ENCODE results near the gene ETFRF1. TPM values are rescaled to one million over a fixed set of nuclear protein-coding genes. Genes with fewer than 3 reads are reported as not detected.

Gene ETFRF1
- total and polyA plus RNA-seq, 2 of the 8 experiments (the other 6 are each of a cell fraction or from before 2014, with no cell fraction given): 4.3 to 7.7 TPM

DNA sequence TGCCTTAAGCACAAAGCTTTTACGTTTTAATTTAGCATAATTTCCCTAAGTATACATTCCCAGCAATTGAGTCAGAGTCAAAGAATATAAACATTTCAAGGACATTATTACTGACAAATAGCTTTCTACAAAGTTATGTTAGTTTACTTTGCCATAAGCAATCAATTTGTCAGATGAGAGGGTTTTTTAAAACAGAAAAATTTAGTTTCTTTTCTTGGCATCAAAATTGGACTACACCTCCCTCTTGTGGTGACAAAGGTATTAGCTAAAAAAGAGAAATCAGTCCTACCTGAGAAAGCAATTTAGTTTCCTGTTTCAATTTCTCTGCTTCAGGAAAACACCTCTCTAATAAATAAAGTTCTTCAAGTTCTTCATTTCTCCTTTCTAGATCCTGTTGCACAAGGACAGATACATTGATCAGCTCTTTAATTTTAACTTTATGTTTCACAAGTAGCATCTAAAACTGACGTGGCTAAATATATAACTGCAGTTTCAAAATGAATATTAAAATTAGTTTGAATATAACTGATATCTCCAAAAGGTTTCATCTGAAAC, 39.9 kb upstream of the ETFRF1 start:
- CTCF ChIA-PET (ENCODE audit: partially characterized antibody): interaction anchor here (0.7 to 4.0 kb wide), 30 partner anchors 7 to 302 kb away, joined by 3 to 24 read pairs (median 3); partner anchors contain the start of genes DNAI7 and ETFRF1
- TF ChIP-seq, protein P1, sequence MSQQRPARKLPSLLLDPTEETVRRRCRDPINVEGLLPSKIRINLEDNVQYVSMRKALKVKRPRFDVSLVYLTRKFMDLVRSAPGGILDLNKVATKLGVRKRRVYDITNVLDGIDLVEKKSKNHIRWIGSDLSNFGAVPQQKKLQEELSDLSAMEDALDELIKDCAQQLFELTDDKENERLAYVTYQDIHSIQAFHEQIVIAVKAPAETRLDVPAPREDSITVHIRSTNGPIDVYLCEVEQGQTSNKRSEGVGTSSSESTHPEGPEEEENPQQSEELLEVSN (IDR thresholded peaks at IDR 0.05): no peak
- TF ChIP-seq SIN3A (conservative IDR thresholded peaks at IDR 0.05 in 1 of 2, IDR thresholded peaks at IDR 0.05 in 1 of 2; ENCODE audit: low read depth in 1 of 2, low read length in 2 of 2): no peak
- TF ChIP-seq KDM5A (IDR thresholded peaks at IDR 0.05; ENCODE audit: low read length): no peak
- TF ChIP-seq HDAC6 (IDR thresholded peaks at IDR 0.05; ENCODE audit: low read depth, low read length): no peak
- no peak for TF ChIP-seq POLR2A (IDR thresholded peaks at IDR 0.05; ENCODE audit: control extremely low read depth in 1 of 2, low read depth in 2 of 2, low read length in 2 of 2)
- TF ChIP-seq ASH2L (IDR thresholded peaks at IDR 0.05; ENCODE audit: low read length): no peak
- no peak for TF ChIP-seq CEBPB (IDR thresholded peaks at IDR 0.05; ENCODE audit: low read depth, low read length)
- TF ChIP-seq POU5F1 (IDR thresholded peaks at IDR 0.05; ENCODE audit: low read depth, low read length): no peak
- peak; percentile 54 to 55 for TF ChIP-seq RAD21 (IDR thresholded peaks at IDR 0.05 in 1 of 2, conservative IDR thresholded peaks at IDR 0.05 in 1 of 2; ENCODE audit: low read depth in 2 of 2, low read length in 2 of 2)
- TF ChIP-seq TAF7 (optimal IDR thresholded peaks at IDR 0.05; ENCODE audit: borderline replicate concordance, low read depth, low read length): no peak

More for the DNA sequence above, 39.9 kb upstream of the ETFRF1 start:
- Histone ChIP-seq H3K18ac (ENCODE audit: extremely low read depth, low read length) (no peak overlapping the region), H2BK20ac (ENCODE audit: low read length) (no peak overlapping the region), H3K79me2 (ENCODE audit: control insufficient read depth in 1 of 2, insufficient read depth in 2 of 2, low read length in 2 of 2) (no peaks in the 10 kb centered on the region), H3K23ac (ENCODE audit: insufficient read length) (no peak overlapping the region), H4K91ac (replicated peaks; ENCODE audit: insufficient read length, low read length) (no peak overlapping the region), H4K20me1 (replicated peaks in 1 of 2; ENCODE audit: control insufficient read depth in 1 of 2, insufficient read depth in 2 of 2, low read length in 2 of 2) (no peaks in the 10 kb centered on the region), H2BK120ac (replicated peaks; ENCODE audit: low read depth, low read length) (no peak overlapping the region), H2BK12ac (ENCODE audit: low read depth, low read length) (no peak overlapping the region), H4K5ac (ENCODE audit: insufficient read length, low read depth, low read length) (no peak overlapping the region), H3K9me3 (ENCODE audit: insufficient read depth in 2 of 2, low read depth in 1 of 2, low read length in 1 of 2) (no peaks in the 10 kb centered on the region), H3K27me3 (replicated peaks in 1 of 4; ENCODE audit: control insufficient read depth in 3 of 4, extremely low read depth in 1 of 4, insufficient read depth in 3 of 4, low read length in 3 of 4) (no peaks in the 10 kb centered on the region), H4K8ac (ENCODE audit: extremely low read depth, insufficient read depth, low read length) (no peak overlapping the region), H3K36me3 (ENCODE audit: control insufficient read depth in 2 of 4, insufficient read depth in 4 of 4, low read length in 3 of 4) (no peaks in the 10 kb centered on the region), H3K4me2 (ENCODE audit: insufficient read depth in 1 of 2, low read depth in 2 of 2, low read length in 2 of 2) (no peak overlapping the region), H3K14ac (ENCODE audit: insufficient read length) (no peak overlapping the region), H2AFZ (ENCODE audit: low read length) (no peak overlapping the region), H3K9ac (replicated peaks in 1 of 4; ENCODE audit: extremely low read depth in 1 of 4, low read depth in 3 of 4, low read length in 3 of 4) (no peak overlapping the region), H3K23me2 (ENCODE audit: low read depth, low read length) (no peaks in the 10 kb centered on the region), H3K56ac (replicated peaks; ENCODE audit: insufficient read length, low read depth, low read length) (no peak overlapping the region), H3K4me3 (ENCODE audit: extremely low read depth in 1 of 4, insufficient read depth in 2 of 4, low read depth in 3 of 4, low read length in 4 of 4) (no peak overlapping the region), H3K79me1 (ENCODE audit: low read depth, low read length) (no peaks in the 10 kb centered on the region), H2AK5ac (ENCODE audit: low read depth, low read length) (no peak overlapping the region), H3K27ac (ENCODE audit: low read depth, low read length) (no peak overlapping the region), H2BK15ac (ENCODE audit: low read length) (no peak overlapping the region), H3K4ac (replicated peaks; ENCODE audit: insufficient read length, low read depth, low read length) (no peak overlapping the region), H3K4me1 (replicated peaks in 1 of 4; ENCODE audit: control insufficient read depth in 3 of 4, insufficient read depth in 4 of 4, low read length in 3 of 4) (peaks cover 0 to 9% (median 0%) of the 10 kb centered on the region in 4 experiments; a peak in 3 of 7 replicates), H2BK5ac (ENCODE audit: low read depth, low read length) (no peak overlapping the region)
- WGBS, 2 experiments (ENCODE audit: extremely low coverage in 1 of 2, insufficient coverage in 1 of 2, insufficient read length in 1 of 2, insufficient replicate concordance in 2 of 2, low coverage in 1 of 2, low lambda C conversion rate in 2 of 2, missing lambda C conversion rate in 1 of 2): 91% methylated on average over 2 of the region's 2 CpGs; no CpG with 5 or more reads in 1 of the 2 experiments
- FAIRE-seq (peak; percentile 75), DNase-seq (ENCODE audit: low read depth in 1 of 2, low spot score in 2 of 2) (no peak)
- POLR2A ChIA-PET (ENCODE audit: partially characterized antibody): interaction anchor here (0.9 kb wide), 1 partner anchor 162 kb away, joined by 3 read pairs; no protein-coding TSS in a partner anchor

All from H1 (cell line).